ENCODE data around the gene MARCHF10.

The MARCHF10 gene

DNA sequence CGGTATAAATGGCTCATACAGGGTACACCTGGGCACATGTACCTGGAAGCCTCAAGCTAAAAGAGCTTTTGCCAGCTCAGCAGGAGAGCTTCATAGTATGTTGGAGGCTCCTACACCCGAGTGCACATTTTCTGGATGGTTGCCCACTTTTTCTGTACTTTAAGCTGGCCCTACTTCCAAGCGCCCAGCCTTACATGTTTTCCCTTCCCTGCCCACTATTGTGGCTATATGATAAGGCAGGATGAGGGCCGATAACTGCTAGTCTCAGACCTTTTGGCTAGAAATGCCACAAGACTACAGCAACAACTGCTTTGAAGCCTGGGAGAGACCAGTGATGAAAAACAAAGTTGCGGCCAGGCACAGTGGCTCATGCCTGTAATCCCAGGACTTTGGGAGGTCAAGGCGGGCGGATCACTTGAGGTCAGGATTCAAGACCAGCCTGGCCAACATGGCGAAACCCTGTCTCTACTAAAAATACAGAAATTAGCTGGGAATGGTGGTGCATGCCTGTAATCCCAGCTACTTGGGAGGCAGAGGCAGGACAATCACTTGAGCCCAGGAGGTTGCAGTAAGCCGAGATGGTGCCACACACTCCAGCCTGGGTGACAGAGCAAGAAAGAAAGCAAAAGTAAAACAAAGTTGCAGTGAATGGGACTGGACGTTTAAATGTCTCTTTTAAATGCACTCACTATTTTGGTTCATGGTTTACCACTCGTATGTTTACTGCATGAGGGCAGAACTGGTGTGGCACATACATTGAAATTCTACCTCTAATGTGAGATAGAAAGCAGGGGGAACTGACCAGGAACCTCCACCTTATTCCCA, 14.2 kb upstream of the MARCHF10 start:
- no peak for DNase-seq (ENCODE audit: low read depth)

- no peak for DNase-seq (ENCODE audit: low read depth)
Observed at GRCh38 chr17:62821189-62822079, 13.3 kb upstream of the MARCHF10 start.

- DNase-seq (ENCODE audit: low read depth), result peak; percentile 98
Observed at GRCh38 chr17:62819511-62820221, 11.6 kb upstream of the MARCHF10 start.

DNA sequence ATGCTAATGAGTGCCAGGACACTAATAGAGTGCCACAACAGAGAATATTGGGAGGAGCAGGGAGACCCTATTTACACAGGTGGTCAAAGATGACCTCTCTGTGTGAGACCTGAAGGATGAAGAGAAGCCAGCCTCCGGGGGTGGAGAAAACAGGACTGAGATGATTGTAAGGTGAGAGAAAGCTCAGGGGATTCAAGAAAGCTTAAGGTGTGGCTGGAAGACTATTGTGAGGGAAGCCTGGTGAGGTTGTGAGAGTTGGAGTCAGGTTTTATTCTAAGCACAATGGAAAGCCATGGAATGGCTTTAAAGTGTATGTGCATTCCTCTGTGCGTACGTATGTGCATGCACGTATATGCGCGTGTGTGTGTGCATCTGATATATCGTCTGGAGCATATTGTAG, 10.4 kb upstream of the MARCHF10 start:
- DNase-seq (ENCODE audit: low read depth), result no peak

DNA sequence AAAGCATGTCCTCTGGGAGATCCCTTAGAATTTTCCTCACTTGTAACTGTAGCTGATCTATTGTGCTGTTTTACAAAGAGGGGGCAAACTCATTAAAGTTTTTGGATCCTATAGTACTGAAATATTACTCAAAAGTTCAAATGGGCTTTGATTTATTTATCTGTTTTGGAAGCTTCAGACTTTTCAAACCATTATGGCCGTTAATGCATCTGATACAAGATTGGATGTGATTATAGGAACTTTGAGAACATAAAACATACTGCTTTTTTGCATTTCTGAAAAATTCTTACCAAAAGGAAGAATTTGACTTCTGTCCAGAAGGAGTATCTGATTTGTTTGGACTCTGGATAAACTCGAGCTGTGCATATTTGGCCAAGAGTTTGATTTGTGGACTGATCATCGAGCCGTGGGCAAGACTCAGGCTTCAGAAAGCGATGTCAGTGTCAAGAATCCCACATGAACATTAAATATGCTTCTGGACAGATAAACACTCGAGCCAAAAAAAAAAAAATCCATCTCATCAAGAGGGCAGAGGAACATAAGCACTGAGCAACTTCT, 8.2 kb upstream of the MARCHF10 start:
- no peak for DNase-seq (ENCODE audit: low read depth)

GRCh38 chr17:62809656-62810055, 1.5 kb upstream of the MARCHF10 start:
- DNase-seq (ENCODE audit: low read depth), result peak; percentile 34

DNA sequence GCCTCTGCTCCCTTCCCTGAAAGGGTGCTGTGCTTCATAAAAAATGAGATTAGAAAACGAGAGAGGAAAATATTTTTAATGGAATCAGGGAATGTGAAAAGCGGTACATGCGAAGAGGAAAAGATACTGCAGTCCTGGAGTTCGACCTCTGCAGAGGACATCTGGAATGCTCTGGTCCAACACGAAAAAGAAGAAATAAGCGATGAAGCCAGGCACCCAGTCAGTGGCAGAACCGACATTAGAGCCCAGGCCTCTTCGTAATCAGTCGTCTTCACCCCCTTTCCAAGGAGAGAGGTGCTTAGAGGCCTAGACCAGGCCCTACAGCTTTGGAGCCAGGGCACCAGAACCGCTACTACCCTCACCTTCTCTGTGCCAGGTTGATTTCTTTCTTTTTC, 459 bp upstream of the MARCHF10 start:
- DNase-seq (ENCODE audit: low read depth), result no peak

DNA sequence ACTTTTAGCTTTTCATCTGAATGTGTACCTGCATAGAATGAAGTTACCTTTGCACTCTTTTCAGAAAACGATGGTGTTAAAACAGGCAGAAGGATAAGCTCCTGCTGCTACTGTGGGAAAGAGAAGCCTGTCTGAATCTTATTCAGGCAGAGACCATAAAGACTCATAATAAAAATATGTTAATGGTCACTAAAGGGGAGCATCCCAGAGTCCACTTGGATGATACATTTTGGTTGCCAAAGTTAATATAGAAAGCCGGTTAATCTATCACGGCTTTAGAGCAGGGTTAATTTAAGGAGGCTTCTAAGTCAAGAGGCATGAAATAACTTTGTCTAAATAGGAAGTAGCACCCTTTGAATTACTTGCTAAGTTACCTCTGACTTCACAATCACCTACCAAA, 2.9 kb downstream of the MARCHF10 start:
- DNase-seq (ENCODE audit: low read depth), result peak; percentile 62

- DNase-seq (ENCODE audit: low read depth), result no peak
Observed at GRCh38 chr17:62804822-62805221, 3.3 kb downstream of the MARCHF10 start.

DNA sequence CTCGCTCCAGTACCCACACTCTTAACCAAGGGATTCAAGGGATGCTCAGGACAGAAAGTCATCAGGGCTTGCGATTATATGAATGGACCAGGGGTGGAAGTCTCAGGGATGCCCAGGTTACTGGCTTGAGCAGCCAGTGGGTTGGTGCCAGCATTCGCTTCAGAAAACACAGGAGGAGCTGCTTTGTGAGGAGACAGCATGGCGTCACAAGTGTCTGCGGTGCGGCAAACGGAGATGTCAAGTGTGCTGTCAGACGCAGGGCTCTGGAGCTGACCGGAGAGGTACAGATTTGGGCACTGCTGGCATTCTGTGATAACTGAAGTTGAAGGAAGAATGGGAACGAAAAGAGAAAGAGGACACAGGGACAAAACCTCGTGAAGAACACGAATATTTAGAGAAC, 4.1 kb downstream of the MARCHF10 start:
- DNase-seq (ENCODE audit: low read depth), result no peak

DNA sequence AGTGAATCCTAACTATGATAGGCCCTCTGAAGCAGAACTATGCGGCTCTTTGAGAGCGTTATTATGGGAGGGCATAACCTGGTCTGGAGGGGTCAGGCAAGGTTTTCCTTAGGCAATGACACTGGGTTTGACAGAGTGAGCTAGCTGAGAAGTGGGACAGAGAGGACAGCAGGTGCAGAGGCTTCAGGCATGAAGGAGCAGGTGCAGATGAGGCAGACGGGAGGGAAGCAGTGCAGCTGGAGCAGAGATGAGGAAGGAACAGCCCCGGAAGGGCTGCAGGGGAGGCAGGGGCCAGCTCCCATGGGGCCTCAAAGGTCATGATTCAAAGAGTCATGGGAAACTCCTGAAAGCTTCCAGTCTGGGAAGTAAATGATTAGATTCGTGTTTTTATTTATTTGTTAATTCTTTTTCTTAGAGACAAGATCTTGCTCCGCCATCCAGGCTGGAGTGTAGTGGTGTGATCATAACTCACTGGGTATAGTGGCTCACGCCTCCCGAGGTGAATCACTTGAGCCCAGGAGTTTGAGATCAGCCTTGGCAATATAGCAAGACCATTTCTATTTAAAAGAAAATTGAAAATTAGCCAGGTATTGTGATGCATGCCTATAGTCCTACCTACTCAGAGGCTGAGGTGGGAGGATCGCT, 5.4 kb downstream of the MARCHF10 start:
- no peak for DNase-seq (ENCODE audit: low read depth)

GRCh38 chr17:62801553-62802114, 6.5 kb downstream of the MARCHF10 start:
- no peak for DNase-seq (ENCODE audit: low read depth)

DNA sequence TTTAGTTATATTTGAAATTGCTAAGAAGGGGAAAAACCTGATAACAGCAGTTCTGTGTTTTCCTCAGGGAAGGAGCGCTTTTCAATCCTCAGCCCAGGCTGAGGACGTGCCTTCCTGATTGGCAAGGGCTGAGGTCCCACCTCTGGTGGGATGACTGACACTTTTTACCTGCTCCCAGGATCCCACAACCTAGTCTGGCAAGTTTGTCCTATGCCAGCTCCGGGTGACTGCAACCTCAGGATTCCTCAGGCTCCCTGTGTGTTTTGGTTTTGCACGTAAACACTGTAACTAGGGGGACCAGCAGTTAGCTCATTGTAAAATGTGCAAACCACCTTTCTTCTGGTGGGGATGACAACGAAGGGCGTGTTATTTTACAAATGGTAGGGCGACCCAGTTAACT, 7.5 kb downstream of the MARCHF10 start:
- DNase-seq (ENCODE audit: low read depth), result no peak

- DNase-seq (ENCODE audit: low read depth), result peak; percentile 53
Observed at GRCh38 chr17:62797959-62798358, 10.2 kb downstream of the MARCHF10 start.

GRCh38 chr17:62796291-62796690, 11.8 kb downstream of the MARCHF10 start:
- DNase-seq (ENCODE audit: low read depth), result no peak

GRCh38 chr17:62794666-62794971, 13.5 kb downstream of the MARCHF10 start:
- DNase-seq (ENCODE audit: low read depth), result no peak

- DNase-seq (ENCODE audit: low read depth), result no peak
Observed at GRCh38 chr17:62793919-62794665, 14.0 kb downstream of the MARCHF10 start.

- DNase-seq (ENCODE audit: low read depth), result no peak
Observed at GRCh38 chr17:62792447-62792800, 15.7 kb downstream of the MARCHF10 start.

GRCh38 chr17:62791767-62792446, 16.2 kb downstream of the MARCHF10 start:
- peak; percentile 96 for DNase-seq (ENCODE audit: low read depth)

DNA sequence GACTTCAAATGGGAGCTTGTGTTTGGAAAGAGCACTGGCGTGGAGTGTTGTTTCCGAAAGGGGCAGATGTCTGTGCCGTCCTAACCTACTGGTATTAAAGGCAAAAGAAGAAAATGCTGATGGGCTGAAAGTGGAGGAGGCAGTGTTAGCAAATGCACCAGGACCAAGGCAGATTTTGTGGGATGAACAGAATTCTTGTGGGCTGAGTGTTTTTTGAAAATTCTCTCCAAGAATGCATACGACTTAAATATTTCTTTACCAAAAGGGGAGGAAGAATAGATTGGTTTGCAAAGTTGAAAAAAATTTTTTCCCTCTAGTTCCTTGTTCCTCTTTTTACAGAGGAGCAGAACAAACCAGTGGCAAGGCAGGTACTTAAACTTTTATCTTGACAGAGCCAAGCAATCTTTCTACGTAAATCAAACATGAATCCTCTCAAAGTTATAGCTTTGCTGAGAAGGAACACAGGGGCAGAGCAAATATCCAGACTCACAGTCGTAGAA, 16.8 kb downstream of the MARCHF10 start:
- DNase-seq (ENCODE audit: low read depth), result peak; percentile 96
